CD14-positive monocyte (primary cell): ENCODE results near the gene CCDC88C. TPM values are rescaled to one million over a fixed set of nuclear protein-coding genes. Genes with fewer than 3 reads are reported as not detected.

Source experiments
- DNase-seq, 3 donors: peaks; one replicate each; pipeline ENCODE4 v3.0.0-alpha.2; 2011 to 2022
- H2AFZ ChIP-seq: 2 replicates; pipeline ENCODE4 v1.6.0; 2012; ENCODE audit warnings: mild to moderate bottlenecking, low read depth, low read length, inconsistent platforms; ENCODE audit not compliant: insufficient read depth, poor library complexity, severe bottlenecking
- H3K27ac ChIP-seq, 2 donors: 1 replicate in 1 of 2; 2 replicates in 1 of 2; pipeline ENCODE4 v1.5.1; 2012 to 2013; ENCODE audit warnings: low read length in 2 of 2, control low read depth in 1 of 2, inconsistent platforms in 1 of 2, low read depth in 1 of 2, mild to moderate bottlenecking in 1 of 2
- H3K27me3 ChIP-seq, 2 donors: one replicate each; pipeline versions ENCODE4 v1.6.0 to v1.6.1; 2011 to 2013; ENCODE audit warnings: low read length in 2 of 2; ENCODE audit not compliant: control insufficient read depth in 2 of 2, insufficient read depth in 2 of 2
- H3K36me3 ChIP-seq, 2 donors: replicated peaks in 1 of 2; 1 replicate in 1 of 2; 2 replicates in 1 of 2; pipeline versions ENCODE4 v1.5.1 to v1.6.1; 2012 to 2013; ENCODE audit warnings: low read length in 2 of 2, control low read depth in 1 of 2, inconsistent platforms in 1 of 2, mild to moderate bottlenecking in 1 of 2; ENCODE audit not compliant: insufficient read depth in 2 of 2, control insufficient read depth in 1 of 2
- H3K4me1 ChIP-seq, 2 donors: 1 replicate in 1 of 2; 2 replicates in 1 of 2; pipeline versions ENCODE4 v1.5.1 to v1.6.1; 2012 to 2013; ENCODE audit warnings: low read length in 2 of 2, control low read depth in 1 of 2, inconsistent platforms in 1 of 2, mild to moderate bottlenecking in 1 of 2, moderate library complexity in 1 of 2; ENCODE audit not compliant: insufficient read depth in 2 of 2, control insufficient read depth in 1 of 2
- H3K4me2 ChIP-seq: replicated peaks from 2 replicates; pipeline ENCODE3; 2012; ENCODE audit warnings: low read length, moderate library complexity, mild to moderate bottlenecking; ENCODE audit not compliant: poor library complexity, severe bottlenecking; ENCODE audit errors: extremely low read depth
- H3K4me3 ChIP-seq, 3 experiments: fragments of 200-600 bp in 1 of 3; sonication (generic) in 1 of 3; replicated peaks in 1 of 3; 1 replicate in 2 of 3; 2 replicates in 1 of 3; pipeline ENCODE4 v1.5.1; 2011 to 2013; ENCODE audit warnings: low read length in 3 of 3, mild to moderate bottlenecking in 3 of 3, control low read depth in 2 of 3, low read depth in 2 of 3, inconsistent platforms in 1 of 3, moderate library complexity in 1 of 3
- H3K79me2 ChIP-seq: 2 replicates; pipeline ENCODE4 v1.6.0; 2012; ENCODE audit warnings: mild to moderate bottlenecking, control low read depth, inconsistent platforms, low read length, moderate library complexity; ENCODE audit not compliant: insufficient read depth
- H3K9ac ChIP-seq: 2 replicates; pipeline ENCODE4 v1.6.0; 2017; ENCODE audit warnings: low read length, mild to moderate bottlenecking; ENCODE audit not compliant: insufficient read depth, poor library complexity, severe bottlenecking
- H3K9me3 ChIP-seq, 2 donors: replicated peaks in 1 of 2; 1 replicate in 1 of 2; 2 replicates in 1 of 2; pipeline versions ENCODE4 v1.5.1 to v1.6.1; 2012 to 2013; ENCODE audit warnings: low read length in 2 of 2, control low read depth in 1 of 2; ENCODE audit not compliant: control insufficient read depth in 1 of 2, insufficient read depth in 1 of 2
- H4K20me1 ChIP-seq: 2 replicates; pipeline ENCODE4 v1.6.0; 2012; ENCODE audit warnings: mild to moderate bottlenecking, low read length, control low read depth, moderate library complexity; ENCODE audit not compliant: insufficient read depth
- H3K27ac Mint-ChIP-seq, 7 donors: one replicate each; pipeline ENCODE4 v1.8.0; 2020; ENCODE audit warnings: mild to moderate bottlenecking in 7 of 7, mixed read lengths in 7 of 7, moderate library complexity in 6 of 7, inconsistent platforms in 2 of 7
- H3K27me3 Mint-ChIP-seq, 3 donors: one replicate each; pipeline ENCODE4 v1.8.0; 2021 to 2022; ENCODE audit warnings: low read depth in 3 of 3, mild to moderate bottlenecking in 3 of 3, mixed read lengths in 3 of 3, moderate library complexity in 3 of 3, inconsistent platforms in 1 of 3
- H3K36me3 Mint-ChIP-seq, 2 donors: one replicate each; pipeline ENCODE4 v1.8.0; 2020; ENCODE audit warnings: mixed read lengths in 2 of 2, inconsistent platforms in 1 of 2, mild to moderate bottlenecking in 1 of 2
- H3K4me1 Mint-ChIP-seq: one replicate; pipeline ENCODE4 v1.8.0; 2020; ENCODE audit warnings: mild to moderate bottlenecking, mixed read lengths
- H3K4me3 Mint-ChIP-seq, 2 donors: one replicate each; pipeline ENCODE4 v1.8.0; 2020; ENCODE audit warnings: mild to moderate bottlenecking in 2 of 2, mixed read lengths in 2 of 2, moderate library complexity in 1 of 2
- H3K9me3 Mint-ChIP-seq, 7 donors: one replicate each; pipeline ENCODE4 v1.8.0; 2020 to 2022; ENCODE audit warnings: mixed read lengths in 7 of 7, mild to moderate bottlenecking in 6 of 7, moderate library complexity in 6 of 7, inconsistent platforms in 2 of 7
- CTCF ChIP-seq: fragments of 200-600 bp; IDR thresholded peaks from one replicate; pipeline ENCODE4 v1.8.0; 2022; ENCODE audit warnings: antibody characterized with exemption, mild to moderate bottlenecking
- WGBS: methylation state at CpG from one replicate; pipeline ENCODE4 v1.1.5; 2013; ENCODE audit warnings: missing lambda C conversion rate; ENCODE audit not compliant: insufficient coverage; 5-methylcytosine and 5-hydroxymethylcytosine counted together
- intact Hi-C, 2 donors: fragments of 100-400 bp; cut with micrococcal nuclease; formaldehyde crosslinking; loops; one replicate each; pipeline versions ENCODE4 v1.15.0 to v1.15.1; 2023
- polyA plus RNA-seq, 3 donors: library from polyadenylated mRNA; depleted of rRNA in 1 of 3; unstranded in 2 of 3; stranded (reverse) in 1 of 3; fragments of 300-500 nt in 2 of 3; fragments of >200 nt in 1 of 3; fragmentation: Illumina TruSeq in 2 of 3; gene quantifications; 1 replicate in 2 of 3; 2 replicates in 1 of 3; pipeline ENCODE4 v1.2.3, GENCODE V29; 2012 to 2021

CCDC88C gene
- polyA plus RNA-seq, 3 donors: 11.6 to 69.7 (median 12.3) TPM

- Mint-ChIP-seq H3K9me3 (peaks cover 0 to 9% (median 3%) of the 10 kb centered on the region in 7 donors), H3K27ac (no peak overlapping the region), H3K27me3 (peaks cover 0 to 11% (median 3%) of the 10 kb centered on the region in 3 donors), H3K4me1 (no peaks in the 10 kb centered on the region), H3K36me3 (no peaks in the 10 kb centered on the region), H3K4me3 (no peak overlapping the region)
- H3K4me3 ChIP-seq: no peak overlapping the region
- no peaks in the 10 kb centered on the region for H4K20me1 ChIP-seq
- H3K27ac ChIP-seq: no peak overlapping the region
- no peaks in the 10 kb centered on the region for H3K27me3 ChIP-seq
- no peaks in the 10 kb centered on the region for H3K4me1 ChIP-seq
- H3K4me2 ChIP-seq: no peak overlapping the region
- no peaks in the 10 kb centered on the region for H3K36me3 ChIP-seq
- H3K9ac ChIP-seq: no peak overlapping the region
- WGBS: 60% methylated on average over 1 of the region's 6 CpGs
- TF ChIP-seq CTCF: no peak
- no peak overlapping the region for H2AFZ ChIP-seq
- intact Hi-C loops: no loop called here
- H3K79me2 ChIP-seq: no peaks in the 10 kb centered on the region
- H3K9me3 ChIP-seq: peaks cover 0 to under 1% of the 10 kb centered on the region in 2 donors
- DNase-seq: no peak
These were observed 26.9 kb upstream of the CCDC88C start for GRCh38 chr14:91444335-91445020.

- Mint-ChIP-seq H3K4me3 (no peak overlapping the region), H3K27me3 (peaks cover 0 to 3% (median 0%) of the 10 kb centered on the region in 3 donors), H3K4me1 (no peaks in the 10 kb centered on the region), H3K27ac (no peak overlapping the region), H3K9me3 (peaks cover 11 to 30% (median 21%) of the 10 kb centered on the region in 7 donors), H3K36me3 (peaks cover 0 to 3% of the 10 kb centered on the region in 2 donors)
- H3K4me3 ChIP-seq: no peak overlapping the region
- peaks cover 0 to 17% of the 10 kb centered on the region in 2 donors for H3K9me3 ChIP-seq
- no peaks in the 10 kb centered on the region for H3K36me3 ChIP-seq
- no peak overlapping the region for H2AFZ ChIP-seq
- no peak overlapping the region for H3K4me2 ChIP-seq
- 88% methylated on average over 1 of the region's 1 CpG for WGBS
- intact Hi-C loops: no loop called here
- DNase-seq: no peak
- no peak overlapping the region for H3K9ac ChIP-seq
- H4K20me1 ChIP-seq: no peaks in the 10 kb centered on the region
- H3K27me3 ChIP-seq: no peaks in the 10 kb centered on the region
- H3K27ac ChIP-seq: no peak overlapping the region
- H3K4me1 ChIP-seq: no peaks in the 10 kb centered on the region
- no peaks in the 10 kb centered on the region for H3K79me2 ChIP-seq
- TF ChIP-seq CTCF: no peak
These were observed 21.7 kb upstream of the CCDC88C start for GRCh38 chr14:91439345-91439744.
